DMS79 (cell line): ENCODE results near the gene MAN2C1.
"Not testable (repeated sequence)": the region's sequence is repeated elsewhere in the genome, so short reads cannot be mapped to it uniquely, and the experiment has no call there.

Experiments
- DNase-seq: peaks from one replicate; lab custom pipeline; 2025; lab: John Stamatoyannopoulos, UW

MAN2C1 gene

DNA sequence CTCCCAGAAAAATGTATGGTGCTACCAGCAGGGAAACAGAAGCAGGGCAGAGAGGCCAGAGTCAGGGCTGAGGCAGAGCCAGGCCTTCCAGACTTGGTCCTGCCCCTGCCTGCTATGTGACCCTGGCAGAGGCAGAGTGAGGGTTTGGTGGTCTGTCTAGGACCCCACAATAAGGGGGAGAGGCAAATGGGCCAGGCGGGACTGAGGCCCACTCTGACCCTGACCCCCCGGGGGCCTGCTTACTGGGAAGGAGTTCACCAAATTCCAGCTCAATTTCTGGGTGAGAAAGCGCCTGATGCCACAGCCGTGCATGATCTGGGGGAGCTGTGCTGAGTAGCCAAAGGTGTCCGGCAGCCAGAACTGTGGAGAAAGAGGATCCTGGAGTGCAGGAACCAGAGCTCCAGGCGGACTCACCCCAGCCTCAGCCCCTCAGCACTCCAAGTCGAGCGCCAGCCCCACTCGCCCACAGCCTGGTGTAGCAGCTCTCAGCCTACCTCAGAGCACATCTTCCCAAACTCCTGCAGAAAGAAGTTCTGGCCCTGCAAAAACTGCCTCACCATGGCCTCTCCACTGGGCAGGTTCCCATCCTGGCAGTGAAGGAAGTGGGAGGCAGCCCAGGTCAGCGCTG lies 6.9 kb downstream of the MAN2C1 start:
- no peak for DNase-seq

DNA sequence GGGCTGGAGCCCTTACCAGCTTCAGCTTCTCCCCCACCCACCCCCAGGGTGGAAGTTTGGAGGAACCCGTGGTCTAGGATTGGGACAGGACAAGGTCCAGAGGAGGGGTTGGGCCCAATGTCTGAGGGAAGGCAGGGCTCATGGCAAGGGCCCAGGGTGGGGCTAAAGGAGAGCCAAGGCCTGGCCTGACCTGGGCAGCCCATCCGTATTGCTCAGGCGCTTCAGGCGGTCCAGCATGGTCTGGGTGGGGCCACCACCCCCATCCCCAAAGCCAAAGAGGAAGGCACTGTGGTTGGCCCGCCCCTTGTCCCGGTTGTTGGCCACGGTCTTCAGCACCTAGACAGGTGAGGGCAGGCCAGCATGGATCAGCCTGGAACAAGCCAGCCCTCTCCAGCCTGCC lies 7.6 kb downstream of the MAN2C1 start:
- no peak for DNase-seq

DNA sequence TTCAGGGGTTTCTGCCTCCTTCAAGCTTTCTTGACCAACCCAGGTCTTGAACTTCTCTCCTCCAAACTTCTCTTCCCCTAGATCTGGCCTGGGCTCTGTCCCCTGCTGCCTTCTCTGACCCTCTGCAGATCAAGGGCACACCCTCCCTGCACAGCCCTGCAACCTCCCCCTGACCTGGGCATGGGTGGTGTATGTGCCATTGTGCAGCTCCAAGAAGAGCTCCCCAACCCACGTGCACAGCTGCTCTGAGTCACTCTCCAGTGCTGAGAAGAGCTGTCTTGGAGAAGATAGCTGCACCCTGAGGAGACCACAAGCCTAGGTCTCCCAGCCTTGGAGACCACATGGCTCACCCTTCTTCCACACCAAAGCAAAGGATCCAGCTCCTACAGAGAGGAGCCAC lies 8.0 kb downstream of the MAN2C1 start:
- no peak for DNase-seq

DNA sequence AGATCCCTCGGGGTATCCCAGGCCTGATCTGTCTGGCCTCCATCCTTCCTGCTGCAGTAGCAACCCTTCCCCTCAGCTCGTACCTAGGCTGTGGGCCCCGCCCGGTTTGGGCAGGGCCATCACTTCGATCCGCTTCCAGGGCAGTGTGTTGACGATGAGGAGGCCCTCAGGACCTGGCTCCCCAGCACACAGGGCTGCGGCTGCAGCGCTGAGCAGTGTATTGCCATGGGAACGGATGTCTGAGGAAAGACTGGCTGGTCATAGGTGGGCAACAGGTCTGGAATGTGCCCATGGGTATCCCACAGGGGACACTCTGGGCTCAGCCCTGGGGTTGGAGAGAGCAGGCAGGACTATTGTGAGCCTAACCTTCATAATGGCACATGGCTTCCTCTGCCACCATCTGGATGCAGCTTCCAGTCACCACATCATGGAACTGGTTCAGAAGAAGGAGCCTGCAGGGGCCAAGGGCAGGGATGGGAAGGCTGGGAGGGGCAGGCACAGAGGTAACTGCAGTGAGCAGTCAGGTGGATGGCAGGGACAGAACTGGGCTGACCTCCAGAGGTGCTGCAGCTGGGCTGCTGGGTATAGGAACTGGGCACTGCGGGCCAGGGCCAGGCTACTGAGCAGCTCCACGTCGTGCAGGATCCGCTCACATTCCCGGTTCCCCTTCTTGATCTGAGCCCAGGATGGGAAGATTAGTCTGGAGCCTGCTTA lies 8.7 kb downstream of the MAN2C1 start:
- DNase-seq = no peak

DNA sequence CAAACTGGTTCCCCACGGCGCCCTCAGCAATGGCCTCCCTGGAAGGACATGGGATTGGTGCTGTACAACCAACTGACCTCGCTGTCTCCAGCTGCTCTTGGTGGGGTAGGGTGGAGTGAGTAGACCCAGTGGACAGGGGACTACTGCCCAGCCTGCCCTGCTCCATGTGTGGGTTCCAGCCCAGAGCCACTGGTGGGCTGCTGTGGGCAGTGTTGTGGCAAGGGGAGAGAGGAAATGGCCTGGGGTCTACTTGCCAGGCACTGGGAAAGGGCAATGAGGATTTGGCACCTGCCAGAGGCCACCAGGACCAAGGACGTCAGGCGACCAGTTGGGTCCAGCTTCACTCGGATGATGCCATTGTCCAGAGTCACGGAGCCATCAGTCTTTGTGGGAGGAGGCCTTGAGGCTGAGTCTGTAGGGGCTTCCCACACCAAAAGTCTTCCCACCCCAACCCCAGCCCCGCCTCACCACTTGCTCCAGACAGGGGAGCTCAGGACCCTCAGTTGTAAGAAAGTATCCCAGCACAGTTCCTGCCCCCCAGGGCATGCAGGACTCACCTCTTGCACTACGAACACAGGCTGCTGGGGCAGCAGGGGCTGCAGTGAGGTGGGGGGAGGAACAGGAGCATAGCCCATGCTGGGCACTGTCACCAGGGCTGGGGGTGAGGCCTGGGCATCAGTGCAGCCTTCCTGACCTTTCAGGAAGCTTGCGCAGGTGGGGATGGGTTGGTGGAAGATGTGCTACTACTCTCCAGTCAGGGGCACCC lies 9.5 kb downstream of the MAN2C1 start:
- DNase-seq = no peak

DNA sequence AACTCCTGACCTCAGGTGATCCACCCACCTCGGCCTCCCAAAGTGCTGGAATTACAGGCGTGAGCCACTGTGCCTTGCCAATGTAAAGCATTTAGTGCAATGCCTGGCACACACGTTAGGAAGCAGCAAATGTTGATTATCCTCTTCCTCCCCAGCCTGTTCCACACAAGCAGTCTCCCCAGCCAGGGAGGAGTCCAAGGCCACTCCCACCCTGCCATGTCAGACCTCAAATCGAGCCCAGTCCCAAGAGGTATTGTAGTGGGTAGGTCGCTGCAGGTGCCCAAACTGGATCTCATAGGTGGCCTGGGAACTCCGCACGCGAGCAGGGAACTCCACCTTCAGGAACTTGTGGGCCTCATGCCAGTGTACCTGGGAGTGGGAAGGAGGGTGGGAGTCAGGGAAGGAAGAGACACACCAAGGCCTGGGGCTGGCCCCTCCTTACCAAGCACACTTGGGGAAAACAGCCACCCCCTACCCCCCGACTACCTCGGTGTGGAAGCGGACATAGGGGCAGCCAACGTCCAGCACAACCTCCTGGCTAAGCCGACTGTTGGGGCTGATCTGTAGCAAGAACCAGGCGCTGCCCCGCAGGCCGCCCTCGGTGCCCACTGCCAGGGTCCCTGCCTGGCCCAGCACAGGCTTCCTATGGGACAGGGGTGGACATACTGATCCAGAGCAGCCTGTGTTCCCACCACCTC lies 10.3 kb downstream of the MAN2C1 start:
- DNase-seq = no peak

DNA sequence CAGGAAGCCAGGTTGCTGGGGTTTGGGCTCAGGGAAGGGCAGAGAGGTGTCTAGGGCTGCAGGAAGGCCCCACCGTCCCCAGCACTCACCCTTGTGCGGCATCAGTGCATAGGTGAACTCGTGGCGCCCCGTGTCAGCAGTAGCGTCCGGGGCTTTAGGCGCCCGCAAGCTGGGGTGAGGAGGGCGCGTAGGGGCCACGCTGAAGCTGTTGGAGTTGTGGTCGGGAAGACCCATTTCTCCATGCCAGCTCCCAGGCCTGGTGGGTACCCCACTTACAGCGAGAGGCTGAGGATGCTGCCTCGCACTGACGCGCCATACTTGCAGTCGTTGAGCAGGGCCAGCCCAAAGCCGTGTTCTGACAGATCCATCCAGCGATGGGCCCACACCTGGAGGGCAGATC lies 11.9 kb downstream of the MAN2C1 start:
- no peak for DNase-seq

DNA sequence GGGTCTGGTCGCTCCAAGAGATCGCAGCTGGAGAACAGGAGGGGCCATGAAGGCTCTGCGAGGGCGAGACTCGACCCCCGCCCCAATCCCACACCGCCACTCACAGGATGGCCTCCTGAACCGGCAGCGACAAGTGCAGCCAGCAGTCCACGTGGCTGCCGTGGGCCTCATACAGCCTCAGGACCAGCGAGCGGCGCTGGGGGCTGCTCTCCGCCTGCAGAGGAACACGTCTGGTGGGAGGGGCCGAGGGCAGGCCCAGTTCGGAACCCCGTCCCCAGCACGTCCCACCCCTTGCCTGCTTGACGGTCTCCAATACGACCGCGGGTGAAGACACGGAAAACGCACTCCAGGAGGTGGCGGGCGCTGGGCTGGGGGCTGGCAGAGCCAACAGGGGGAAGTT lies 12.4 kb downstream of the MAN2C1 start:
- no peak for DNase-seq

DNA sequence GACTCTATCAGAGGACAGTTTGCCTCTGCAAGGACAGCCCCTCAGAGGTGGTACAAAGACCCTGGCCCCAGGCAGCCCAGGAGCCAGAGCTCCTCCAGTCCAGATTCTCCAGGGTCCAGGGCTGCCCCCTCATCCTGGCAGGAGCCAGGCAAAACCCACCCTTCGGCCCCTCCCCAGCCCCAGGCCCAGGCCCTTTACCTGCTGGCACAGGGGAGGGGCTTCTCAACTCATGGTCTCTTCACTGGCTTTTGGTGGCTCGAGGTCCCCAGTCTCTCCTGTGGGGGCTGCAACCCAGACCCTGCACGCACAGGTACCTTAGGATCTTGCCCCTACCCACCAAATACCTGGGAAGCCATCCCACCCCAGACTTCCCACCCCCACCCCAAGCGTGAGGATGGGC lies 13.0 kb downstream of the MAN2C1 start:
- no peak for DNase-seq

DNA sequence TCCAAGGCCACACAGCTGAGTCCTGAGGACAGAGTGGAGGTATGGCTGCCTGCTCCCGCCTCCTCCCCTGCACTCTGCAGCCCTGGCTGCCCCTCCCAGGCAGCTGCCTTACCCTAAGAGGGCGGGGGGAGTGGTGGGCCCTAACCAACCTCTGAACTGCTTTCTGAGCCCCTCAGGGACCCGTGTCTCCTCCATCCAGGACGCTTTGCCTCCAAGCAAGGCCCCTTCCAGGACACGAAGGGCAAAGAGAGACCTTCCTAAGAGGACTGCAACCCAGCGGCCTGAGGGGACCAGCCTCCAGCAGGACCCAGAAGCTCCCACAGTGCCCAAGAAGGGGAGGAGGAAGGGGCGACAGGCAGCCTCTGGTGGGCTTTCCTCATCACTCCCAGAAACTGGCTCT lies 14.0 kb downstream of the MAN2C1 start:
- no peak for DNase-seq

DNA sequence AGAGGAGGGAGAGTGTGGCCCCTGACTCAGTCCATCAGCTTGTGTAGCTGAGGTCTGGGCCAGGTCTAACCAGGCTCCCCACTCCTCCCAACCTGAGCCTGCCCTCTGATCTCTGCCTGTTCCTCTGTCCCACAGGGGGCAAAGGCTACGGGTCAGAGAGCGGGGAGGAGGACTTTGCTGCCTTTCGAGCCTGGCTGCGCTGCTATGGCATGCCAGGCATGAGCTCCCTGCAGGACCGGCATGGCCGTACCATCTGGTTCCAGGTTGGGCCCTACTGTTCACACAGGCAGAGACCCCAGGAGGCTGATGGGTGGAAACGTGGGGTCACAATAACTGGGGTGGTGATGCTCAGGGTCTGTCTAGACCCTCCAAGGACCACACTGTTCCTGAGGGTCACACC lies 14.8 kb downstream of the MAN2C1 start:
- no peak for DNase-seq

DNA sequence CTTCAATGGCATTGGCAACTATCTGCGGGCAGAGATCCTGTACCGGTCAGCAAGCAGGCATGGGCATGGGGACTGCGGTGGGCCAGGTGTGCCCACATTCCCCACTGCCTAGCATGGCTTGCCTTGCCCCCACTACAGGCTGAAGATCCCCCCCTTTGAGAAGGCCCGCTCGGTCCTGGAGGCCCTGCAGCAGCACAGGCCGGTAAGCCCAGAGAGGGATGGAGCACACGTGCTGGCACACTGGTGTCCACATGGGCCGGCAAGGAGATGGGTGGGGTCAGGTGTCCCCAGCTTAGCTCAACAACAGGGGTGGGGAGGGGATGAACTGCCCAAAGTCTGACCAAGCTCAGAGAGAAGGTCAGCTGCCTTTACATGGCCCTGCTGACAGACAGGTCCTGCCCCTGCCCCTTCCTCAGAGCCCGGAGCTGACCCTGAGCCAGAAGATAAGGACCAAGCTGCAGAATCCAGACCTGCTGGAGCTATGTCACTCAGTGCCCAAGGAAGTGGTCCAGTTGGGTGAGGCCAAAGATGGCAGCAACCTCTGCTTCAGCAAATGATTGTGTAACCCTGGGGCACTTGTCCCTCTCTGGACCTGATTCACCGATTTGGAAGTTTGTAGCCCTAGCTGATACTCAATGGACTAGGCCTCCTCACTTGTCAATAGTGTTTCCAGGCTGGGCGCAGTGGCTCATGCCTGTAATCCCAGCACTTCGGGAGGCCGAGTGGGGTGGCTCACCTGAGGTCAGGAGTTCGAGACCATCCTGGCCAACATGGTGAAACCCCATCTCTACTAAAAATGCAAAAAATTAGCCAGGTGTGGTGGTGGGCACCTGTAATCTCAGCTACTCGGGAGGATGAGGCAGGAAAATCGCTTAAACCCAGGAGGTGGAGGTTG lies 16.0 kb downstream of the MAN2C1 start:
- no peak for DNase-seq

DNA sequence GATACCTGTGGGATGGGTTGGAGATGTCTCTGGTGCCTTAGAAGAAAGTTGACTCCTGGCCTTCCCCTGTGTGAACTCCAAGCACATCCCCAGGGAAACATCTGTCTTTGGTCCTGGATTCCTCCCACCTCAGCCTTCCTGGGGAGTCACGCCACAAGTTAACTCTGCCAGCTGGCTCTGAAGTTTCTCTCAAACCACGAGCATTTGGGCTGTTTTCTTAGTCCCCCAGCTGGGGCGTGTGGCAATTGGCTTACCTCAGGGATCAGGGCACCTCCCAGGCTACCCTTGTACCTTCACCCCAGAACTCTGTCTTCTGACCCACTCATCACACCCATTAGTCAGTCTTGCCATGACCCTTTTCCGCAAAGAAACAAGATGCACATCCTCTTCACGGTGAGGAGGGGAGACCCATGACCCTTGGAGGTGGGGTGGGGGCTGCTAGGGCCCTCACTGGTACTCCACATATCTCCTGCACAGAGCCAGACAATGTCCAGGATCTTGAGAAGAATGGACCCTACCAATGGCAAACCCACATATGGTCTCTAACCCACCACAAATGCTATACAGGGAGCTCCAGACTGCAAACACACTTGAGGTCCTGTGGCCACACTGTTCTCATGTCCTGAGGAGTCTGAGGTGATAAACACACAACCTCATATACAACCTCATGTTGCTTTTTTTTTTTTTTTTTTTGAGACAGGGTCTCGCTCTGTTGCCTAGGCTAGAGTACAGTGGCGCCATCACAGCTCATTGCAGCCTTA lies 17.6 kb downstream of the MAN2C1 start:
- no peak for DNase-seq

DNA sequence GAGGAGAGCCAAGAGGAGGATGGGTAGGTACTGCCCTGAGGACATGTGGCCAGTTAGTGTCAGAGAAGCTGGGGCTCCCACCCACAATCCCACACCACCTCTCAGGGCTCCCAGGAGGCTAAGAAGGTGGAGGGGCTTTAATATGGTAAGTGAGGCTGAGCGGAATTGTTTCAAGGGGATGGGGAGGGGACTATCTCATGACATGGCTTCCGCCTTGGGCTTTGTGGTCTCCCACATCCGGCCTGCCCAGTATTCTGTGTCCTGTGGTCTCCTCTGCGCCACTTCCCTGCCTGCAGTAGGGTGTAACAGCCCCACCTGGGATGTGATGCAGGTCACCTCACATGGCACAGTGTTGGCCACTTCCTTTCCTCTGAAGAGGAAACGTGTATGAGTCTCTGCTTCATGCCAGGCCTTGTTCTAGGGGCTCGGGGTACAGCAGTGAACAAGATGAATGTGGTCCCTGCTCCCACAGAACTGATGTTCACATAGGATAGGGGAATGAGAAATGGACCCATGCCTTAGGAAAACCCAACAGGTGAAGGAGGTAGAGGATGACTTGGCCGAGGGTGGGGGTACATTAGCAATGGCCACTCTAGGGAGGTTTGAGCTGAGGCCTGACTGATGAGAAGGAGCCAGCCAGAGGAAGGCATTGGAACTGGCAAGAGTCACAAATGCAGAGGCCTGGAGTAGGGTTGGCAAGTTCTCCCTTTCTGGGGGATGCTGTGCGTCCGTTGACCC lies 18.4 kb downstream of the MAN2C1 start:
- DNase-seq = no peak

DNA sequence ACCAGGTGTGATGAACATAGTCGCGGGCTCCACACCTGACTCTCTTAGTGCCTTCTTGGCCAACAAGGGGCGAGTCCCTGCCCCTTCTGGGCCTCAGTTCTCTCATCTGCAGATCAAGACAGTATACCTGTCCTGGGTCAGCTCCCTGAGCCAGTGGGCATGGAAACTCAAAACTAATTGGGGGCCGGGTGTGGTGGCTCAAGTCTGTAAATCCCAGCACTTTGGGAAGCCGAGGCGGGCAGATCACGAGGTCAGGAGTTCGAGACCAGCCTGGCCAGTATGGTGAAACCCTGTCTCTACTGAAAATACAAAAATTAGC lies 19.1 kb downstream of the MAN2C1 start:
- DNase-seq = not testable (repeated sequence)

DNA sequence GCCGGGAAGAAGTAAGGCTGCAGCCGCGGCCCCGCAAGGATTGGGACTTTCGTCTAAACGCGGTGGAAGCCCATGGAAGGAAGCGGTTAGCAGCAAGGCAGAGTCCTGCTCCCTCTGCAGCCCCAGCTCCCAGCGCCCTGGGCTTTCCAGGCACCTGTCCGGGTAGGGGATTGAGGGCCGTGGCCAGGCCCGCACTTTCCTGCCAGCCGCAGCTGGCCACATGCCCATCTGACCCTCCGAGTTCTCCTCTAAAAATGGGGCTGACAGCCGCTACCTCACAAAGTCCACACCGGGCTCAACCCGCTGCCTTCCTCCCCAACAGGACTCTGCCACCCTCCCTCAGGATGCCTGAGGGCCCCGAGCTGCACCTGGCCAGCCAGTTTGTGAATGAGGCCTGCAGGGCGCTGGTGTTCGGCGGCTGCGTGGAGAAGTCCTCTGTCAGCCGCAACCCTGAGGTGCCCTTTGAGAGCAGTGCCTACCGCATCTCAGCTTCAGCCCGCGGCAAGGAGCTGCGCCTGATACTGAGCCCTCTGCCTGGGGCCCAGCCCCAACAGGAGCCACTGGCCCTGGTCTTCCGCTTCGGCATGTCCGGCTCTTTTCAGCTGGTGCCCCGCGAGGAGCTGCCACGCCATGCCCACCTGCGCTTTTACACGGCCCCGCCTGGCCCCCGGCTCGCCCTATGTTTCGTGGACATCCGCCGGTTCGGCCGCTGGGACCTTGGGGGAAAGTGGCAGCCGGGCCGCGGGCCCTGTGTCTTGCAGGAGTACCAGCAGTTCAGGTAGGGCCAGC lies 19.7 kb downstream of the MAN2C1 start:
- no peak for DNase-seq

DNA sequence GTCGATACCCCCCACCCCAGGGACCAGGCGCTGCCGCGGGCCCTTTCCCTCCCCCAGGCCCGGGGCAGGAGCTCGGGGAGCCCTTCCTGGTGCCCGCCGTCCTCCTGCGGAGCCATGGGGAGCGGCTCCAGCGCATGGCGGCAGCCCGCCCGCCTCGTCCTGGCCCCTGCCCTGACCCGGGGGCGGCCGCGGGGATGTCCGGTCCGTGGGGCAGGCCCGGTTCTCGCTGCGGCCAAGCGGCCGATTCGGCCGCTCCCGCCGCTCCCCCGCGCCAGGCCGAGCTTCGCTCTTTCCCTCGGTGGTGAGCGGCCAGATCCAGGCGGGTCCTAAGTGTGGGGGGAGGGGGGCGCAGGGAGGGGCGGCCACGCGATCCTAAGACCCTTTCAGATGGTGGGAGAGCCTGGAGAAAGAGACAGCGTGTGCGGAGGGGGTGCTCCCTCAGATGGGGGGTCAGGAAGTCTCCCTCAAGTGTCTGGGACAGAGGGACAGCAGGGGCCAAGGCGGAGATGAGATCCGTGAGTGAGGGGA lies 20.3 kb downstream of the MAN2C1 start:
- DNase-seq = no peak

DNA sequence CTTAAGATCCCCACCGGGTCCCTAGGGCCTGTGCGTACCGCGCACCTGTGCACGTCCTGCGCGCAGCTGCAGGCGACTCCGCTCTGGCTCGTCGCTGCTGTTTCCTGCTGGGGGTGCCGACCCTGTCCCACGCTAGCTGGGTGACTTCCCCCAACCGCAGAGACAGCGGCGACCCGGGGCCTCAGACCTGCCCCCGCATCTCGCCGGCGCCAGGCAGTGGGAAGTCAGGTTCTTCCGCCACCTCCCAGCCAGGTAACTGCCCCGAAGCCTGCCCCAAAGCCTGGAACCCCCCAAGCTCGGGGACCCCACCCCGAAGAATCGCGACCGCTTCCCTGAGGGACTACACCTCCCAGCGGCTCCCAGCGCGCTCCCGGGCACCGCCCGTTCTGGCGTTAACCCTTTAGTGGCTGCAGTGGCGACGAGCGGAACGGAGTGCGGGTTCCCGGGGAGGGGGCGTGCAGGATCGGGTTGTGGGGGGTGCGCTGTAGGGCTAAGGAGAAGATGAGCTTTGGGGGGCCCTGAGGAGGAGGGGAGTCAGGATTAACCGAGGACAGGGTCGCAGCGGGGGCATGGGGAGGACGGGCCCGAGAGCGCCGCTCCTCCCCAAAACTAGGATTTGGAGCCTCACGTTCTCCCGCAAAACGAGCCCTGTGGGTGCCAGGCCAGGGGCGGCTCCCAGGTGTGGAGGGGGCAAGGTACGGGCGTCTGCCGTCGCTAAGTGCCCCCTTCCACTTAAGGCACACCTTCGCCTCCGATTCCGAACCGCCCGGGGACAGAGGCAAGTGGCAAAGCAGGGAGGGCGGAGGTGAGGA lies 21.0 kb downstream of the MAN2C1 start:
- no peak for DNase-seq
